GM21529 (cell line): ENCODE data around the gene HEMK1.

ENCODE experiments used
- ATAC-seq: cut with Tn5 transposase; IDR thresholded peaks from one replicate; pipeline ENCODE4 v1.9.1; 2021; ENCODE audit not compliant: unreplicated experiment

Gene HEMK1

GRCh38 chr3:50633230-50633790, 64.0 kb downstream of the HEMK1 start:
- no peak for ATAC-seq

GRCh38 chr3:50635066-50635465, 65.7 kb downstream of the HEMK1 start:
- ATAC-seq: no peak

GRCh38 chr3:50637011-50637410, 67.7 kb downstream of the HEMK1 start:
- ATAC-seq: no peak

- ATAC-seq: no peak
Observed at GRCh38 chr3:50637945-50638344, 68.6 kb downstream of the HEMK1 start.

- ATAC-seq: no peak
Observed at GRCh38 chr3:50639055-50639494, 69.8 kb downstream of the HEMK1 start.

- no peak for ATAC-seq
Observed at GRCh38 chr3:50642382-50642781, 73.1 kb downstream of the HEMK1 start.

- ATAC-seq: no peak
Observed at GRCh38 chr3:50644561-50644960, 75.2 kb downstream of the HEMK1 start.

GRCh38 chr3:50645378-50645777, 76.1 kb downstream of the HEMK1 start:
- ATAC-seq: no peak
